Measurements from ENCODE around the gene STOML1.

The STOML1 gene

GRCh38 chr15:74019734-74020133 lies 27.6 kb upstream of the STOML1 start:
- DNase-seq: no peak

GRCh38 chr15:74013374-74013894 lies 21.3 kb upstream of the STOML1 start:
- no peak for DNase-seq

- no peak for DNase-seq
These were observed 19.5 kb upstream of the STOML1 start for GRCh38 chr15:74011610-74012009.

- DNase-seq: no peak
These were observed 18.9 kb upstream of the STOML1 start for GRCh38 chr15:74010929-74011540.

GRCh38 chr15:74008901-74009300 lies 16.8 kb upstream of the STOML1 start:
- no peak for DNase-seq

- DNase-seq: peak; percentile 25
These were observed 15.8 kb upstream of the STOML1 start for GRCh38 chr15:74007820-74008371.

- no peak for DNase-seq
These were observed 14.9 kb upstream of the STOML1 start for GRCh38 chr15:74006774-74007639.

- DNase-seq: no peak
These were observed 5.9 kb upstream of the STOML1 start for GRCh38 chr15:73997986-73998385.

- DNase-seq: no peak
These were observed 4.8 kb upstream of the STOML1 start for GRCh38 chr15:73996939-73997338.

- no peak for DNase-seq
These were observed 4.2 kb upstream of the STOML1 start for GRCh38 chr15:73996267-73996666.

GRCh38 chr15:73994912-73995622 lies 3.0 kb upstream of the STOML1 start:
- peak; percentile 22 for DNase-seq

GRCh38 chr15:73994413-73994883 lies 2.4 kb upstream of the STOML1 start, which contains the start of gene PML:
Gene PML (plus strand): TSS chr15:73994716. CDS start chr15:73994813, 97 bp downstream.
- DNase-seq: peak; percentile 97

- no peak for DNase-seq
These were observed 1.3 kb upstream of the STOML1 start for GRCh38 chr15:73993211-73993994.

- no peak for DNase-seq
These were observed 451 bp upstream of the STOML1 start for GRCh38 chr15:73992594-73992898.

GRCh38 chr15:73991260-73991659 lies 835 bp downstream of the STOML1 start:
- no peak for DNase-seq

- no peak for DNase-seq
These were observed 1.7 kb downstream of the STOML1 start for GRCh38 chr15:73990250-73991005.

GRCh38 chr15:73989001-73989798 lies 2.9 kb downstream of the STOML1 start:
- no peak for DNase-seq

- no peak for DNase-seq
These were observed 3.6 kb downstream of the STOML1 start for GRCh38 chr15:73988445-73988969.

- no peak for DNase-seq
These were observed 4.2 kb downstream of the STOML1 start for GRCh38 chr15:73987681-73988444.

- DNase-seq: no peak
These were observed 4.8 kb downstream of the STOML1 start for GRCh38 chr15:73987250-73987649.
